Adrenal gland (tissue), 5 donors: Measurements from ENCODE around the gene PINK1.

Source experiments
- CTCF ChIP-seq, 6 experiments: fragments of 450-650 bp in 4 of 6; fragments of 200-600 bp in 2 of 6; sonication (generic) in 1 of 6; IDR thresholded peaks; 1 replicate in 5 of 6; 2 replicates in 1 of 6; pipeline versions ENCODE4 v1.5.1 to v1.8.0; 2016 to 2021; ENCODE audit warnings: antibody characterized with exemption in 6 of 6, mild to moderate bottlenecking in 2 of 6, moderate library complexity in 1 of 6
- POLR2A ChIP-seq, 2 donors: fragments of 450-650 bp; IDR thresholded peaks; one replicate each; pipeline ENCODE4 v1.6.1; 2017; ENCODE audit warnings: antibody characterized with exemption in 2 of 2, mild to moderate bottlenecking in 2 of 2, moderate library complexity in 1 of 2
- donor health status: DM: no; HTN: no; CAD: no.

- TF ChIP-seq CTCF (IDR thresholded peaks at IDR 0.05) (no peak), POLR2A (IDR thresholded peaks at IDR 0.05) (no peak)
These were observed 60.4 kb downstream of the PINK1 start for GRCh38 chr1:20693623-20694022.
